LoVo (cell line): ENCODE measurements around the gene ZMYND19.
"Not testable (repeated sequence)": the region's sequence is repeated elsewhere in the genome, so short reads cannot be mapped to it uniquely, and the experiment has no call there.

Experiments used
- DNase-seq: peaks from one replicate; pipeline ENCODE4 v3.0.0-alpha.2; 2016; ENCODE audit warnings: low spot score

Gene ZMYND19

DNA sequence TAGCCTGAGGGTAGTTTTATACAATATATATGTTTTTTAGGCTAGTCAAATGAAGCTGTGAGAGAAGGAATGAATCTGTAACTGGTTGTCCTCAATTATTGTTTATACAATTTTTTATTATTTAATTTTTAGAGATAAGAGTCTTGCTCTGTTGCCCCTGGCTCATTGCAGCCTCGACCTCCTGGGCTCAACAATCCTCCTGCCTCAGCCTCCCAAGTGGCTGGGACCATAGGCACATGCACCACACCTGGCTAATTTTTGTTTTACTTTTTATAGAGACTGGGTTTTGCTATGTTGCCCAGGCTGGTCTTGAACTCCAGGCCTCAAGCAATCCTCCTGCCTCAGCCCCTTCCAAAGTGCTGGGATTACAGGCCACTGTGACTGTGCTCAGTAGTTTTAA lies 36.0 kb downstream of the ZMYND19 start:
- DNase-seq = no peak

DNA sequence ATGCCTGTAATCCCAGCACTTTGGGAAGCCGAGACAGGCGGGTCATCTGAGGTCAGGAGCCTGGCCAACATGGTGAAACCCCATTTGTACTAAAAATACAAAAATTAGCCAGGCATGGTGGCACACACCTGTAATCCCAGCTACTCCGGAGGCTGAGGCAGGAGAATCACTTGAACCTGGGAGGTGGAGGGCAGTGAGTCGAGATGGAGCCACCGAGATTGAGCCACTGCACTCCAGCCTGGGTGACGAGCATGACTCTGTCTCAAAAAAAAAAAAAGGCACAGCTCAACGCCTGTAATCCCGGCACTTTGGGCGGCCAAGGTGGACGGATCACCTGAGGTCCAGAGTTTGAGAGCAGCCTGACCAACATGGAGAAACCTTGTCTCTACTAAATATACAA lies 36.7 kb downstream of the ZMYND19 start:
- not testable (repeated sequence) for DNase-seq

DNA sequence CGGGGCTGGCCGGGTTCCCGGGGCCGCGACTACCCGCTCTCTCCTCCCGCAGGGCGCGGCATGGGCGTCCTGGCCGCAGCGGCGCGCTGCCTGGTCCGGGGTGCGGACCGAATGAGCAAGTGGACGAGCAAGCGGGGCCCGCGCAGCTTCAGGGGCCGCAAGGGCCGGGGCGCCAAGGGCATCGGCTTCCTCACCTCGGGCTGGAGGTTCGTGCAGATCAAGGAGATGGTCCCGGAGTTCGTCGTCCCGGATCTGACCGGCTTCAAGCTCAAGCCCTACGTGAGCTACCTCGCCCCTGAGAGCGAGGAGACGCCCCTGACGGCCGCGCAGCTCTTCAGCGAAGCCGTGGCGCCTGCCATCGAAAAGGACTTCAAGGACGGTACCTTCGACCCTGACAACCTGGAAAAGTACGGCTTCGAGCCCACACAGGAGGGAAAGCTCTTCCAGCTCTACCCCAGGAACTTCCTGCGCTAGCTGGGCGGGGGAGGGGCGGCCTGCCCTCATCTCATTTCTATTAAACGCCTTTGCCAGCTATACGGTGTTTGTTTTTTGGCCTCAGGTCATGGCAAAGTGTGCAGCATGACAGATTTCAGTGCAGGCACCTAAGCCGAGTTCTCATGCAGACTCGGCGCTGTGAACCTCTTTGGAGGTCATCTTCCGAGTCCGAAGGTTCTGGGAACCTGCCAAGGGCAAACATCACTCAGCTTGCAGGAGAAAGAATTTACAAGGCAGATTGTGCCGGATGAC lies 38.1 kb downstream of the ZMYND19 start:
- peak; percentile 2 for DNase-seq

DNA sequence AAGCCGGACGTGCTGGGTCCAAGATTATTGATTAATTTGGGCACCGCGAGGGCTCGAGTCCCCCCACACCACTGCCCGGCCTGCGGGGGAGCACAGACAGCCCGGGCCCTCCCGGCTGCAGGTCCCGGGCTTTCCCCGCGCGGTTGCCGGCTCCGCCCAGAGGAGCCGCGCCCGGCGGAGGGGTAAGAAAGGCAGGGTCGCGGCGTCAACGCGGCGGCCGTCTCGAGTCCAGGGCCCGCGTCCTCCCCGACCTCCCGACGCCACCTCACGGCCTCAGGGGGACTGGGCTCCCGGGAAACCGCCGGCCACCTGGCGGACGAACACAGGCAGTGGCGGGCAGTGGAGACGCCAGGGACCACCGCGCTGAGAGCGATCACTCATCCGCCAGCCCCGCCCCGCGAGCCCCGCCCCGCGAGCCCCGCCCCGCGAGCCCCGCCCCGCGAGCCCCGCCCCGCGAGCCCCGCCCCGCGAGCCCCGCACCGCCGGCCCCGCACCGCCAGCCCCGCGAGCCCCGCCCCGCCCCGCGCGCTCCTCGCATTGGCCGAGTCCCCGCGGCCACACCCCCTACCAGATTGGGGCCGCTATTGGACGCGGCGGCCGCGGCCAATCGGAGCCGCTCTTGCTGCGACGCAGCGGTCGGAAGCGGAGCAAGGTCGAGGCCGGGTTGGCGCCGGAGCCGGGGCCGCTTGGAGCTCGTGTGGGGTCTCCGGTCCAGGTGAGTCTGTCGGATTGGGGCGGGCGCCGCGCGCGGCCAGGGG lies 38.9 kb downstream of the ZMYND19 start, which contains the start of gene MRPL41:
TSS of gene MRPL41 (plus strand) at position 616 of the 758 bp plus-strand sequence. CDS start 203 bp downstream, outside the sequence.
- DNase-seq = peak; percentile 90

DNA sequence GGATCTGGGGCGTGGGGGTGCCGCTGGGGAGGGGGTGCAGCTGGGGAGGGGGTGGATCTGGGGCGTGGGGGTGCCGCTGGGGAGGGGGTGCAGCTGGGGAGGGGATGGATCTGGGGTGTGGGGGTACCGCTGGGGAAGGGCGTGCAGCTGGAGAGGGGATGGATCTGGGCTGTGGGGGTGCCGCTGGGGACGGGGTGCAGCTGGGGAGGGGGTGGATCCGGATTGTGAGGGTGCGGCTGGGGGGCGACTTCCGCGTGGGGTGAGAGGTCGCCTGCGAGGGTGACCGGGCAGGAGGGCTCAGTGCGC lies 39.4 kb downstream of the ZMYND19 start:
- not testable (repeated sequence) for DNase-seq

DNA sequence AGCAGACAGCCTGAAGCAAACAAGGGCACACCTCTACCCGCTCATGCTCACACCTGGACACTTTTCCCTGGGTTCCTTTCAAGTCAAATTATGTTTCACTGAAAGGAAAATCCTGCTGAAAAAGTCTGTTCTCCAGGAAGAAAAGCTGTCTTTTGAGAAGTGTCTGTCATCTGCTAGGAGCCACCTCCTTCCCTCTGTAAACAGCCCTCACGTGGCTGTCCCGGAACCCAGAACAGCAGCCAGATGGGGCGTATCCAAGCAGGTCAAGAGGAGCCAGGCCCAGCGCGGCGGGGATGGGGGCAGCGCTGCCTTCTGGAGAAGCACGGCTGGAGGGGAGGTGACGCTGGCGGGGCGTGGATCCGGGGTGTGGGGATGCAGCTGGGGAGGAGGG lies 40.1 kb downstream of the ZMYND19 start, which contains the start of gene PNPLA7:
TSS of gene PNPLA7 (minus strand) at position 172 of the 391 bp plus-strand sequence. CDS start 205 bp downstream, outside the sequence.
- peak; percentile 80 for DNase-seq

DNA sequence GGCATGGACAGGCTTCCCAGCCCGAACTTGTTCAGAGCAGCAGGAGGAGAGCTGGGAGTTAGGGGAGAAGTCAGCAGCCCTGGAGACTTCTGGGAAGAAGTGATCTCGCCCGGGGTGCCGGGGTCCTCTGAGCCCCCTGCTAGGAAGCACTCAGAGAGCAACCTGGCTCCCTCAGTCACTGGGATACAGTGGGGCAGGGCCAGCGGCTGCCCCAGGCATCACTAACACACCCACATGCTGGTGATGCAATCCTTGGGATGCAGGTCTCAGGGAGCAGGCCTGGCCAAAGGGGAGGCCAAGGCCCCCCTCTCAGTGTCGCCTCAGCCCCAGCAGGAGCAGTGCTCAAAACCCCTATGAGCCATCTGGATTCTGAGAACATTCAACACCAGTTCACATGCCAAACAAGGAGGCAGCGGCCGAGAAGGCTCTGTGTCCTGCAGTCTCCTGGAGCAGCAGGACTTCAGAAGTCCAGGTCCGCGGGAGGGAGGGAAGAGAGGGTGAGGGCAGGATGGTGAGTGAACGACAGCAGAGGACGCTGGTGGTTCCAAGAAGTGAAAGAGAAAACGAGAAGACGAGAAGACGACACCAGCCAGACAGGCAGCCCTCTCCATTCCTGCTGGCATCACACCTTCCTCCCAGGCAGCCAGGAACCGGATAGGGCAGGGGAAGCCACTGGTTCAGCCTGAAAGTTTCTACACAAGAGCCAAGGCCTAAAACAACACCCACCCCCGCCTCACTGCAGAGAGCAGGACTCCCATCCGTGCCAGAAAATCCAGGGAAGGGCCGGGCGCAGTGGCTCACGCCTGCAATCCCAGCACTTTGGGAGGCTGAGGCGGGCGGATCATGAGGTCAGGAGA lies 42.4 kb downstream of the ZMYND19 start:
- no peak for DNase-seq

DNA sequence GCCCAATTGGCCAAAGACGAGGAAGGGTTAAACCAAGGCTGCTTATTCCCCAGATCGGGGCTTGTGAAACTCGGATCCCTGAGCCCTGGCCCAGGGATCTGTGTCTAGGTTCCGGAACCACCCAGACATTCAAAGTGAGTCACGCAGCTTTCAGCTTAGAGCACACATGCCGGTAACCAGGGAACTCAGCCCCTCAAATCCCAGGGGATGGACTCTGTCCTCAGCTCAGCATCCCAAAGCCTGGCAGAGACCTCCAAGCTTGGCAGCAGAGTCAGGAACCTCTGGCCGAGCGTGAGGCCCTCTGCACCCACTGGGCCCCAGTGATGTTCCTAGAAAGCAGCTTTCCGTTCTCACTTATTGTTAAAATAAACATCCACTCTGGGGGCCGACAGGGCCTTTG lies 45.2 kb downstream of the ZMYND19 start:
- no peak for DNase-seq

DNA sequence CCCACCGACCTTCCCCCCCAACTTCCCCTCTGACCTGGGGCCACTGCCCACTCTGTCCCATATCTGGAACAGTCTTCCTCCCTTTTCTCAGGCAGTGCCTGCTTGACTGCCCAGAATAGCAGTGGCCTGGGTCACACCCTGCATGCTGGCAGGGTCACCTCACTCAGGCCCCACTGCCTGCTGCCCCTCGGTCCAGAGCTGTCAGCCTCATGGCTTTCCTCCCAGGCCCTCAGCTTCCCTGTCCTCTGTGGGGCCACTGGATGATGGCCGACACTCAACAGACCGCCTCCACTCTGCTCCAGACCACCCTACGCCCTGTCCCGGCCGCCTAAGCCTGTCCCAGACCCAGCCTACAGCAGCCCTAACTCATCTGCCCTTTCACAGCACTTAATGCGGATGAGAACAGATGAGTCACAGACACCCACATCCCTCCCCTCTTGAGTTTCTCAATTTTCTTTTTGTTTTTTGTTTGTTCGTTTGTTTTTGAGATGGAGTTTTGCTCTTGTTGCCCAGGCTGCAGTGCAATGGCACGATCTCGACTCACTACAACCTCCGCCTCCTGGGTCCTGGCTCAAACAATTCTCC lies 46.0 kb downstream of the ZMYND19 start:
- DNase-seq = no peak

DNA sequence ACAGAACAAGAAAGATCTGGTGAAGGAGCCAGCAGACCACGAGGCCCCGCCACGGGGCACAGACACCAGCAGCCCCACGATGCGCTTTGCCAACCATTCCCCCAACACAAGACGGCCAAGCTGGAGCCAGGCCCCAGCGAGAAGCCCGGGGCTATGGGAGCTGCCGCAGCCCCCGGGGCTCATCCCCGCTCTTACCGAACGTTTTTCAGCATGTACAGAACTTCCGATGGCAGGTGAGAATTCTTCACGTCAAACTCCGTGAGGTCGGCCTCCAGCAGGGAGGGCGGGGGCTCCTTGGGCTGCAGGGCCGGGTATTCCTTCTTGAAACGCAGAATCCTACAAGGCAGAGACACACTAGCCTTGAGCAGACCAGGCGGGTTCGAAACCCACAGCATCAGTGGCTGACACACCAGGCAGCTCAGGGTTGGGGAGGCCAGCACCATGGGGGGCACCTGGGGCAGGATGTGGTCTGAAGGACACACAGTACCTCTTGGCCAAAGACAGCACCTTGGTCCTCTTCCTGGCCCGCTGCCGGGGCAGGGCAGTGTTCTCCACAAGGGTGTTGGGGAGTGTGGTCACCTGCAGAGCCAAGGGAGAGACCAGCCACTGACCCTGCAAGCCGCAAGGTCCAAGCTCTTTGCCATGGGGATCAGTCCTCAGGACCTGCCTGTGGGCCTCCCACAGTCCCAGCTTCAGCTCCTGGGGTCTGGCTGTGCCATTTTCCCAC lies 46.9 kb downstream of the ZMYND19 start:
- no peak for DNase-seq

DNA sequence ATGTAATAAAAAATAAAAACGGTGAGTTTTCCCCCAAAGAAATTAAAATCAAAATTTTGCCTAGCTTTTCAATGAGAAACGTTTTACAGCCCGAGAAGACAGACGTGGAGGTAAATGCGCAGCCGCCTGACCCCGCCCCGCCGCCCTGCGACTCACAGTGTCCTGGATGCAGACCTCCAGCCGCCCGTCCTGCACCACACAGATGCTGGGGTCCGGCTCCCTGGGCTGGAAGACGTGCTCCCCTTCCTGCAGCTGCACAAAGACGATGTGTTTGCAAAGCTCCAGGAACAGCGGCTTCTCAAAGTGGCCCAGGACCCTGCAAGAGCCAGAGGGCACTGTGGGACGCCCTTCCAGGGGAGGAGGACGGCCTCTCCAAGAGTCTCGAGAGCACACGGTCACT lies 47.8 kb downstream of the ZMYND19 start:
- no peak for DNase-seq

DNA sequence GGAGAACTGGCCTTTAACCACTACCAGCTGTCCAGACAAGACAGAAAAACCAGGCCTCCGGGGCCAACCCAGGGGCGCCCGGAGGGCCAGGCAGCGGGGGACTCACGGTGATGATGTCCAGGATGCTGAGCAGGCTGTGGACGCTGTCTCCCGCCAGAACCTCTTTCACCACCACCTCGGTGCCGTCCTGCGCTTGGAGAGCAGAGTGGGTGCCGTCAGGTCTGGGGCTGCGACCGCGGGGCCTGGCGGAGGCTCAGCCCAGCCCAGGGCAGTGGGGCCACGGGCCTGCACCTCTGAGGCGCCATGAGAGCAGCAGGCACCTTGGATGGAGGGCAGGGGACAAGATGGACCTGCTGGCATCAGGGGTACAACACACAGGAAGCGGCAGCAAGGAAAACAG lies 49.8 kb downstream of the ZMYND19 start:
- DNase-seq = no peak

DNA sequence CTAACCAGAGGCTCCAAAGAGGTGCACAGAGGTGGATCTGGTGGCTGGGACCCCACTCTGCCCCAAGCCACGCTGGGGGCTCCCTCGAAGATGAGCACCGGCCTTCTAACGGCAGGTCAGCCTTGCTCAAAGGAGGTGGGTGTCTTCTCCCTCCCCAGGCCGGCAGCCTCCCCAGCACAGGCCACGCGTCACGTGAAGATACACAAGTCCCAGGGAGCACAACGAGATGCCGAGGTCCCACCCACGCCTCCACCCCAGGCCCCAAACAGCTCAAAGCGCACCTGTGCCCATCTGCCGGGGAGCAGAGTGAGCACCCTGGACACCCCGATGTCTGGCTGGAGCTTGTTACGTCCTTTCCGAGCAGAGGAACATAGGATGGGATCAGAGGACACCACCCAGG lies 52.3 kb downstream of the ZMYND19 start:
- no peak for DNase-seq

DNA sequence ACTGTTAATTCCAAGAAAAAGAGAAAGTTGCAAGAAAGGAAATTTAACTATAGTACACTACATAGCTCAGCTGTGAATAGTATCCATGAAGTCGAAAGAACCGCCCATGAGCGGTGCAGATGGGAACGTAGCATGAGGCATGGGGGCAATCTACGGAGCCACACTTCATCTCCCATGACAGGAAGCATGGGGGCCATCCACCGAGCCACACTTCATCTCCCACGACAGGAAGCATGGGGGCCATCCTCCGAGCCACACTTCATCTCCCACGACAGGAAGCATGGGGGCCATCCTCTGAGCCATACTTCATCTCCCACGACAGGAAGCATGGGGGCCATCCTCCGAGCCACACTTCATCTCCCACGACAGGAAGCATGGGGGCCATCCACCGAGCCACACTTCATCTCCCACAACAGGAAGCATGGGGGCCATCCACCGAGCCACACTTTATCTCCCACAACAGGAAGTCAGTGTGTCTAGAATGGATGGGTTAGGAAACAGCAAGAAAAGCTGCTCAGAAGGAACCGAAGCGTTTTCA lies 53.6 kb downstream of the ZMYND19 start:
- not testable (repeated sequence) for DNase-seq

DNA sequence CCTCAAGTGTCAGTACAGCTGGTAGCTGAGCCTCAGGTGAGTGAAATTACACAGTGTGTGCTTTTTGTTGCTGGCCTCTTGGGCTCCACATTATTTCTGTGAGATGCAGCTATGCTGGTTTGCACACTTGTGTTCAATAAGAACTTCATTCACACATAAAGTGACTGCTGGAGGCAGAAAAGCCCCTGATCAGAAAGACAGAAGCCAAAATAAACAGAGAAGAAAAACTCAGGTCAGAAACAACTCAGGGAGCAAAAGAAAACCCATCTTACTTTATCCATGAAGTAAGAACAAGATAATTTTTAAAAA lies 55.2 kb downstream of the ZMYND19 start:
- DNase-seq = no peak

DNA sequence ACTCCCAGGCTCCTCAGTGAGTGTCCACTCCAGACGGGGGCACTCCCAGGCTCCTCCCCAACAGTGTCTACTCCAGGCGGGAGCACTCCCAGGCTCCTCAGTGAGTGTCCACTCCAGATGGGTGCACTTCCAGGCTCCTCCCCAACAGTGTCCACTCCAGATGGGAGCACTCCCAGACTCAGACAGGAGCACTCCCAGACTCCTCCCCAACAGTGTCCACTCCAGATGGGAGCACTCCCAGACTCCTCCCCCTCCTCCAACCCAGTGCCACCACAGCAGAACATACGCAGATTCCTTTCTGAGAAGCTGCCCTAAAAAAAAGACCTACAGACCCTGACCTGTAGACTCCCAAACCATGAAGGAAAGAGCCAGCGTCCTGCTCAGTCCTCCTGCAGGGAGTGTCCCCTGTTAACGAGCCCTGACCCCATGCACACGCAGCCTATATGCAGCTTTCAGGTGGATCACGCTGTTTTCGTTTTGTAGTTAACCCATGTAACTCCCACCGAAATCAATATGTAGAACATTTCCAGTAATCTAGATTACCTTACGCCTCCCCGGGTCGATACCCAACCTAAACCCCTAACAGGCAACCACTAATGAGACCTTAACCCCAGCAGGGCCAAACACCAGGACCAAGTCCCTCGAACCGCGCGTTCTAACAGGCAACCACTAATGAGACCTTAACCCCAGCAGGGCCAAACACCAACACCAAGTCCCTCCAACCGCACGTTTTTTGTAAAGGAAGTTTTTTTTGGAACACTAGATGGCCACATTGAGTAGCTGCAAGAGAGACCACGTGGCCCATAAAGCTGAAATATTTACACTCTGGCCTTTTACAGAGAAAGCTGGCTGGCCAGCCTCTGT lies 55.8 kb downstream of the ZMYND19 start:
- DNase-seq = peak; percentile 72

DNA sequence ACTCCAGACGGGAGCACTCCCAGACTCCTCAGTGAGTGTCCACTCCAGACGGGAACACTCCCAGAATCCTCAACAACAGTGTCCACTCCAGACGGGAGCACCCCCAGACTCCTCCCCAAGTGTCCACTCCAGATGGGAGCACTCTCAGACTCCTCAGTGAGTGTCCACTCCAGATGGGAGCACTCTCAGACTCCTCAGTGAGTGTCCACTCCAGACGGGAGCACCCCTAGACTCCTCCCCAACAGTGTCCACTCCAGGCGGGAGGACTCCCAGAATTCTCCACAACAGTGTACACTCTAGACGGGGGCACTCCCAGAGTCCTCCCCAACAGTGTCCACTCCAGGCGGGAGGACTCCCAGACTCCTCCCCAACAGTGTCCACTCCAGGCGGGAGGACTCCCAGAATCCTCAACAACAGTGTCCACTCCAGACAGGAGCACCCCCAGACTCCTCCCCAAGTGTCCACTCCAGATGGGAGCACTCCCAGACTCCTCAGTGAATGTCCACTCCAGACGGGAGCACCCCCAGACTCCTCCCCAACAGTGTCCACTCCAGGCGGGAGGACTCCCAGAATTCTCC lies 57.3 kb downstream of the ZMYND19 start:
- not testable (repeated sequence) for DNase-seq
